Amniotic epithelial cell (primary cell): ENCODE measurements around the gene DGKH.
"Not testable (repeated sequence)": the region's sequence is repeated elsewhere in the genome, so short reads cannot be mapped to it uniquely, and the experiment has no call there.

Source experiments
- DNase-seq: peaks from one replicate; pipeline ENCODE4 v3.0.0-alpha.2; 2010; ENCODE audit warnings: low read depth

DGKH gene

GRCh38 chr13:42071672-42072419, 23.4 kb downstream of the DGKH start:
- peak; percentile 89 for DNase-seq

GRCh38 chr13:42073683-42074082, 25.2 kb downstream of the DGKH start:
- DNase-seq = no peak

DNA sequence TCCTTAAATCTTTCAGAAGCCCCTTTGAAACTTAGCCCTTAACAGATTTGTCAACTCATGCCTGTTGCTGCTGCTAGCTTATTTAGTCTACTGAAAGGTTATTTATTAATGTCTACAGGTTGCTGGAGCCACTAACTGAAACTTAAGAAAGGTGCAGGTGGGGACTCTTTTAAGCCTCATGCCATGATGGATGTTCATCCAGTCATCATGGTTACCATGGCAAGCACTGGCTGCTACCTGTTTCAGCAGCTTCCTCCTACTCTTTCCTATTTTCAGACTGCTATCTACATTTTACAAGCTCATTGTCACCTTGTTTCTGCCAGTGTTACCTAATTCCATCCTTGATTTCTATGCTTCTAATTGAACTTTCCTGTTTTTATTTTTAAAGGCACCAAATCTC, 27.1 kb downstream of the DGKH start:
- no peak for DNase-seq

DNA sequence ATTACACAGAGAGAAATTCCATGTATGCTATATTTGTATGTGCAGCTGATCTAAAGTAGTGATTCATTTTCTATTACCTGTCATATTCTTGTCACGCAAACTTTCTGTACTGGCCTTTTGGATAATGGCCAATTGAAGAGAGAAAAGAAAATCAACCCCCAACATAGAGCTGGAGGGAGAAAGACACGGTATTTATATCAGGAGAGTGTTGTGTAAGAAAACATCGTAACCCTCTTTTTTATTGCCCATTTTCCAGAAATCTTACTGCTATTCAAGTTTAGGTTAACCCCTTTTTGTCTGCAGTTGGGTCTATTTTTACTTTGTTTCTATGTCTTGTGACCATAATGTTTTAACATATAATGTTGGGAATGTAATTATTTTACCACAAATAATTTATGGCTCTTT, 27.9 kb downstream of the DGKH start:
- no peak for DNase-seq

DNA sequence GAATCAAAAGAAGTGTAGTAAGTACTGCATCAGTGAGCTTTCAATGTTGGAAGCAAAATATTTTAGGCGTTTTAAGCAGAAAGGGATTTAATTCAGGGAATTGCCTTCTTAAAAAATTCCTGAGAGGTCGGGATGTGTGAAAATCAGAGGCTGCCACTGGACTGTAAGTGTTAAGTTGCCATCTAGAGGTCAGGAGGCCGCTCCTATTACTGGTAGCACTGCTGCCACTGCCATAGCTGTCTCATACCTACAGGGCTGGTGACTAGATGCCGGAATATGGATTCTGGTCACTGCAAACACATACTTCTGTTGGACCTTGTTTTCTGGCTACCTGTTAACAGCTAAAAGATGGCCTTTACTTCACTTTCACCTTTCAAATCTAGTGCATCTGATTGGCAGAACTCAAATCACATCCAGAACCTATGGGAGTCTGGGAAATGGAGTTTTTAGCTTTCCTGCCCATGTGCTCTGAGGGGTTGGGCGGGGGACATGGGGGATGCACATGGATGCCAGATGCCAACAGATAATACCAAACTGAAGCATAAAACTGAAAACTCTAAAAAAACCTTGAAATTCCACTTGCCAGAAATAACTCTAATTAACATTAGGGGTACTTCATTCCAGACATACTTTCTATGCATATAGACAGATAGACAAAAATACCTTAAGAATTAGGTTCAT, 29.8 kb downstream of the DGKH start:
- DNase-seq = no peak

DNA sequence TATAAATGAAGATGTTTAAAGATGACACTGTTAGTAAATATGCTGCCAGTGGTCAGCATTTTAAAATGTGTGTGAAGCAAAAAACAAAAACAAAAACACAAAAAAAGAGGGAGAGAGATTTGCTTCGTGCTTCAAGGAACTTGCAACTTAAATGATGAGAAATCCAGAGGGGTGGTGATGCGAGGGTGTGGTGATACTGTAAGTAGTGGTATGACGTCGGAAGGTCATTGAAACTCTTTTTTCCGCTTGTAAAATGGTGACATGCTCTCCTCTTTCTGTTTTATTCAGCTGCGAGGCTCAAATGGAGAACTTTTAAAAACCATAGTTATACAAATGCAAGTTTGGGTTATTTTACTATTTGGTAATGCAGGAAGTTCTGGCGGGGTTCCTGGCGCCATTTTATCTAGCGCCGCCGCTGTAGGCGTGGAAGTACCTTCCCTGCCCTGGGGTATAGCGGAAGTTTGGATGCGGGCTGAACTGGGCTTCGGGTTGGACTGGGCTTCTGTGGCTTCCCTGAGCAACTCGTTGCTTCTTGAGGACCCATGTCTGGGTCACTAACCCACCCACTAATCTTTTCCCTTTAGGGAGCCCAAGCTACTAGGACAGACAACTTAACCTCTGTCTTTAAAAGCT, 34.8 kb downstream of the DGKH start:
- DNase-seq = no peak

- no peak for DNase-seq
These were observed 36.3 kb downstream of the DGKH start for GRCh38 chr13:42084722-42085121.

DNA sequence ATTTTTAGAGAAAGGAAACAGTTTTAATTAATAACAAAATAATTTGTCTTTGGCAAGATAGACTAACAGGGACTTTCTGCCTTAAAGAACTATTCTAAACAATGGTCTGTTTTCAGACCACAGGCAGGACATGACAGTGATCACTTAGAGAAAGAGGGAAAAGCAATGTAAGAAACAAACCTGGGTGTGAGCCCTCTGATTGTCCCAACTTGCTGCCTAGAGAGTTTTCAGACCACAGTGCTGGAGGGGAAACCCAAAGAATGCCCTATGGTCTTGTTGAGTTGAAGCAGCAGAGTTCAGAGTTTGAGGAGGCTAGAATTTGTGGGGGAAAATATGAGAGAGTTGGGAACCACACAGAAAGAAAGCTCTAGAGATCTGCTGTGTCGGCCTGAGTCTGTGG, 38.1 kb downstream of the DGKH start:
- DNase-seq = no peak

DNA sequence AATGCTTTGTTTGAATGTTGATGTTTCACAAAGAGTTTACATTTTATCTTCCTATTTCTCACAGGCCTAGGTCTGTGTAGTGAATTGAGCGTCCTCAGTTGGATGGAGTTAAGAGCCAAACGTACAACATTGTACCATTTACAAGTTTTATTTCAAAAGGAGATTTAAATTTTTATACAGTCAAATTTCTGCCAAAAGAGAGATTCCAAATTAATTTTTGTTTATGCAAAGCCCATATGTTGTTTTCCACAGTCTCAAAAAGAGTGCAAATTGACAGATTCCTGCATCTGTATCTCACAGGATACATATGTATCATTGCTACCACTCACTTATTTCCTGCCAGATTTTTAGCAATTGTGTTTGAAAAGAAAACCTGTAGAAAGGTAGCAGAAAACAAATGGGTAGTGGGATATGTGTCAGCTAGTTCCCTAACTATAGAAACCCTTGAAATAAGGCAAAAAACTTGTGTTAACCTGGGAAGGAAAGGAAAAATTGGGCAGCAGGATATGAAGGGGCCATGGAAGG, 46.1 kb downstream of the DGKH start:
- DNase-seq = no peak

GRCh38 chr13:42096222-42096621, 47.8 kb downstream of the DGKH start:
- DNase-seq = not testable (repeated sequence)

DNA sequence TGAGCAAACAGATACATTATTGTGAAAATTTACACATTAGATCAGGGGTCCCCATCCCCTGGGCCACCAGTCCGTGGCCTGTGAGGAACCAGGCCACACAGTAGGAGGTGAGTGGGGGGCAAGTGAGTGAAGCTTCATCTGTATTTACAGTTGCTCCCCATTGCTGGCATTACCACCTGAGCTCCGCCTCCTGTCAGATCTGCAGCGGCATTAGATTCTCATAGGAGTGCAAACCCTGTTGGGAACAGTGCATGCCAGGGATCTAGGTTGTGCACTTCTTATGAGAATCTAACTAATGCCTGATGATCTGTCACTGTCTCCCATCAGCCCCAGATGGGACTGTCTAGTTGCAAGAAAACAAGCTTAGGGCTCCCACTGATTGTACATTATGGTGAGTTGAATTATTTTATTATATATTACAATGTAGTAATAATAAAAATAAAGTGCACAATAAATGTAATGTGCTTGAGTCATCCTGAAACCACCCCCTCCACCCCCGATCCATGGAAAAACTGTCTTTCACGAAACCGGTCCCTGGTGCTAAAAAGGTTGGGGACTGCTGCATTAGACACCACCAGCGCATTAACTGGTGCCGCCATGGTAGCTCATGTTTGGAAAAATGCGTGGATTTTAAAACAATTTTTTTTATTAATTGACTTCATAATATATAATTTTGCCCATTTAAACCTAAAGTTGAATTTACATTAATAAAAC, 51.7 kb downstream of the DGKH start:
- no peak for DNase-seq

DNA sequence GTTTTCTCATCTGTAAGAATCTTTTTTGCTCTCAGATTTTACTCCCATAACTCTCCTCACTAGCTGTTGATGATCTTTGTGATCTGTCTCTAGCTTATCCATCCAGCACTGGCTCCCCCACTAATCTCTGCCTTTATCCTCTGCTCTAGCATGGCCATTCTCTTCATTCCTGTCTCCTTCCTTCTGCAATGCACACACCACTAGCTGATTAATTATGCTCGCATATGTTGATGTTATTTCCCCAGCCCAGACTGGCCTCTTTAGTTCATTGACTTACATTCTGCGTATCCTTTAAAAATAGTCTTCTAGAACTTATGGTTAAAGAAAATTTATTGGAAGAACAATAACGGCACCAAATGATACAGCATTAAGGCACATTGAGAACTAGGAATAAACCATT, 52.5 kb downstream of the DGKH start:
- DNase-seq = peak; percentile 37

DNA sequence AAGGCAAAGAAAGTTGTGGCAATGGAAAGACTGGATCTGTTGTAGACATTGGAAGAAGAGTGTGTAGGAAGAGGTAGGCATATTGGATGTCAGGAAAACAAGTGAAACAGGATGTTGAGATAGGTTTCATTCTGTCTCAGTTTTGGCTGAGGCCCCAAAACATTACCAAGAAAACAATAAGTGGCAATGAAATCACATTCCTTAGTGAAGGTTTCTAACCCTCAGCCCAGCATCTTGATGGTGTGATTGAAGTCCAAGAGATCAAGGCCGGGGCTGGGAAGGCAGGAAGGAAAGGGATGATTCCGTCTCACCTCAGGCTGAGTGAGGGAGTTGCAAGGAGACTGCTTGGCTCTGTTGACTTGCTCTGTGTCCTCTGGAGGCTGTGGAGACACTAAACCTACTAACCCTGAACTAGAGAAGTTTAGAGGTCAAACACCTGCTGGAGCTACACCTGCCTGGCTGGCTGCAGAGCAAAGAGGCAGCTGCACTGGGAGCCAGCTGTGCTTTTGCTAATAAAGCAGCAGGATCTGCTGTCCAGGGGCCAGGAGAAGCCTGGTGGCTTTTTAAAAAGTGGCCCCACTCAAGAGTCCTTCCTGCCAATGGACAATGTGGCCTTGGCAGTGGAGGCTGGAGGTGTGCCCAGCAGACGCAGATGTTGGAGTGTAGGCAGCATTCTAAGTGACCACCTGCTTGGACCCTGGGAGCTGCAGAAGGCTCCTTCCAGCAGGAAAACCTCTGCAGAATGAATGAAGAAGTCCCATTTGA, 53.6 kb downstream of the DGKH start:
- no peak for DNase-seq

DNA sequence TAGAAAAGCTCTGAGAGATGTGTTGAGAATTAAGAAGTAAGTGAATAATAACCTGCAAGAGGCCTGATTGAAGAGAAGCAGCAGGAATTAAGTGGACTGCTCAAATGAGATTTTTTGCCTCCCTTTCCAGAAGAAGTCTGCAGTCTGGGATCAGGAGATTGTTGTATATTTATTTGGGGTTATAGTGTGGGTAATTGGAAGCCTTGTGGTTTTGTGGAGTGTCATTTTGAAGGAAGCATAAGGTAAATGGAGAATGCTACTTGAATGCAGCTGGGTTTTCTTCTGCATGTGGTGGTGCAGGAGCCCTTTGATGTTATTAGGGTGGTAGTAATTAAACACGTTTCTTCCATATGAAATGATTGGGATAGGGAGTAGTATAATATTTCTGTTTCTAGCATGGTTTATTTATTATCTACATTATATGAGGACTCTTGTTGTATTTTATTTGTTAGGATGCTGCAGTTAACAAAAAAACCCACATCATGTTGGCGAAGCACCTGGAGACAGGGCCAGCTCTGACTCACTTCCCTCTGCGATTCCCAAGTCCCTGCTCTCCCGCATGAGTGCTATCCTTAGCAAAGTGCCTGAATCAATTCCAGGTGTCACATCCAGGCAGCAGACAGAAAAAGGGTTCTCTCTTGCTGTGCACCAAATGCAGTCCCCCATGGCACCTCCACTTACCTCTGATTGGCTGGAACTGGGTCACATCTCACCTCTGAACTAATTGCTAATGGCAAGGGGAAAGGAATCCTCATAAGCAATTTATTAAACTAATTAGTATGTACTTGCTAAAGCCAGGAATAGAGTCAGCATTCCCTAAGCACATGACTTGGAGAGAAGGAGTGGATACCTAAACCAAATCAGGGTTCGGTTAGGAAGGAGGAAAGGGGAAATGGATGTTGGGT, 54.8 kb downstream of the DGKH start:
- DNase-seq = no peak

DNA sequence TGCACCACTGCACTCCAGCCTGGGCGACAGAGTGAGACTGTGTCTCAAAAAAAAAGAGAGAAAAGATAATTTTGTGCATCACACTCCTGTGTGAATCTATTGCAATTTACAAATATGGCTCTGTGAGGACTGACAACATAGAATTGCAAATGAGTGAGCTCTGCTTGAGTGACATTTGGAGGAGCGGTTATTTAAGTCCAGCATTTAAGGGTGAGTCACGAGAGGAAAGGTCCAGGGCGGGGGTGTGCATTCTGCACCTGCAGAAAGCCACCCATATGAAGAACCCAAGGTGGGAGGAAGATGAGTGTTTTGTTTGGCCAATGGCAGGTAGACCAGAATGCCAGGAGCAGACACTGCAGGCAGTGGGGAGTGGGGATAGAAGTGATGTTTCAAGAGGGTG, 58.5 kb downstream of the DGKH start:
- no peak for DNase-seq

DNA sequence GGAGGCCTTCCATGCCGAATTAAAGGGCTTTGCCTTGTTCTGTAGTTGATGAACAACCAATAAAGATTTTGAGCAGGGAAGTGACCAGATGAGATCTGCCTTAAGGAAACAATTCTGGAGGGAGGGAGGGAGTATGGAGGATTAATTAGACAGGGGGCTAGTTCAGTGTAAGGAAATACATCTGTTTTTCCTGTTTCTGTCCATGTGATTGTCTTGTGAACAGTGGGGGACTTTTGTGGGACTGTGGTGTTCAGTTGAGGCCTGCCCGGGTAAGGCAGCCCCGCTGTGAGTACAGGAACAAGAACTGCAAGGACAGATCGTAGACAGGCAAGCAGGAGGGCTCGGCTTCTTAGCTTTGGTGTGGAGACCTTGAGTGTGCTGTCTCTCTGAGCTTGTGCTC, 59.0 kb downstream of the DGKH start:
- DNase-seq = no peak

DNA sequence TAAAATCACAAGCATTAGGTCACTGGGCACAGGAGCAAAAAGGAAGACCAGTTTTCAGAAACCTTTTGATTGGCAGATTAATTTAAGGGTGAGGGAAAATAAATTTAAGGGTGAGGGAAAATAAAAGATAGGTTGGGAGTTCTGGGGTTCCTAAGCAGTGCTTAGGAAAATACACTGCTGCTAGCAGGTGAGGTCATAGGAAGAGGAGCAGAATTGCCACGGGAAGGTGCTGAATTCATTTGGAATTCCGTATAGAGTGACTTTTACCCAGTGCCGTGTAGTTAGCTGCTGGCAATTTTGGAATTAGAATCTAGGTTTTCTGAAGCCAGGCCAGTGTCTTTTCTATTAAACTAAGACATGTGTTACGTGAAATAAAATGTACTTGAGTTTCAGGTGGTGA, 59.8 kb downstream of the DGKH start:
- DNase-seq = no peak

DNA sequence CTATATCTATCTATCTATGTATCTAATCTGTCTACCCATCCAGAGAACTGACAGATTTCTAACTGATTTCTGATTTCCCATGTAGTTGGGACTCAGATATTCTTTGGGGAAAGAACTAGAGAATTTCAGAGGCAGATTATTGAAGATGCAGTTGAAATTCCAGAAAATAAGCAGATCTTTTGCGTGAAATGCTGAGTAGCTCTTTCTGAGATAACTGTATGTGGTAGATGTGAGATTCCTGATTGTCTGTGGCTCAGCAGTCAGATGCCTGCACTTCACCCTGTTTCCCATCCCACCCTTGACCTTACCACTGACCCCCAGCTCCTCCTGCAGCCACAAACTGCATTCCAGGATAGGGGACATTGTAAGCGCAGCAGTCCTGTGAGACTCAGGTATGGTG, 61.5 kb downstream of the DGKH start:
- DNase-seq = peak; percentile 21

DNA sequence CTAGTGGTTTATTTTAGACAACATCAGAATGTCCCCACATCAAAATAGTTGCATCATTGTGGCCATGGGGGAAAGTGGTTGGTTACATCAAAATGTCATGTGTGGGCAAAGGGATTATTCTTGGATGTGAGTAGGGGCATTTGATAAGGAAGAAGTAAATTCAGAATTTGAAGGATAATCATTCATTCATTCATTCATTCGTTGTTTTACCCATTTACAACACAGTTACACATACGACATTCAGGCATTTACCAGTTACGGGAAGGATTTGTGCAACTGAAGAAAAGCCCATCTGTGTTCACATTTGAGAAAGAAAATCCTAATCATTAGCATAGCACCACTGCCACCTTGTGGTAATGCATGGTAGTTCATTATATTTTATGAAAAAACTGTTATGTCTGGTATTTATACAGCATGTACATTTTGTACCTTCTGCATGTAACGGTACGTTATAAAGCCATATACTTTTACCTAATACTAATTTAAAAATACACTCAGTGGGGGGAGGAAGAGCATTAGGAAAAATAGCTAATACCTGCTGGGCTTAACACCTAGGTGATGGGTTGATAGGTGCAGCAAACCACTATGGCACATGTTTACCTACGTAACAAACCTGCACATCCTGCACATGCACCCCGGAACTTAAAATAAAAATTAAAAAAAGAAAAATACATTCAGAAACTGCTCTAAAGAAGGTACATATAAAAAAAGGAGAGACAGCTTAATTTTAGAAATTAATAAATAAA, 62.1 kb downstream of the DGKH start:
- DNase-seq = peak; percentile 87

GRCh38 chr13:42112864-42113263, 64.4 kb downstream of the DGKH start:
- DNase-seq = no peak
